H1 (cell line): ENCODE results near the gene EPHA4. TPM values are rescaled to one million over a fixed set of nuclear protein-coding genes. Genes with fewer than 3 reads are reported as not detected.

ENCODE experiments used
- CTCF ChIA-PET: fragments of 300-600 bp; sonication (Branson Sonifier 250); formaldehyde crosslinking; loops from one replicate; lab custom pipeline; 2021; ENCODE audit not compliant: partially characterized antibody; lab: Charles Lee
- POLR2A ChIA-PET: fragments of 300-600 bp; sonication (Branson Sonifier 250); formaldehyde crosslinking; loops from one replicate; lab custom pipeline; 2021; ENCODE audit warnings: inconsistent platforms; ENCODE audit not compliant: partially characterized antibody; lab: Charles Lee
- DNase-seq, 2 experiments: peaks; one replicate each; pipeline versions ENCODE4 v3.0.0 to v3.0.0-alpha.2; 2010 to 2022; ENCODE audit warnings: low spot score in 2 of 2, low read depth in 1 of 2, mixed read lengths in 1 of 2
- FAIRE-seq: peaks from 2 replicates; lab custom pipeline; 2011; peaks lifted over from hg19 to GRCh38; lab: Jason Lieb, UNC
- H2AFZ ChIP-seq: 2 replicates; pipeline ENCODE4 v1.8.1; 2012; ENCODE audit warnings: low read length, inconsistent platforms
- H2AK5ac ChIP-seq: 2 replicates; pipeline ENCODE4 v1.6.1; 2013; ENCODE audit warnings: low read depth, low read length
- H2BK120ac ChIP-seq: replicated peaks from 2 replicates; pipeline ENCODE3; 2013; ENCODE audit warnings: low read depth, low read length, inconsistent platforms
- H2BK12ac ChIP-seq: 2 replicates; pipeline ENCODE4 v1.6.1; 2013; ENCODE audit warnings: low read depth, low read length
- H2BK15ac ChIP-seq: 2 replicates; pipeline ENCODE4 v1.6.1; 2013; ENCODE audit warnings: low read length
- H2BK20ac ChIP-seq: 2 replicates; pipeline ENCODE4 v1.6.1; 2013; ENCODE audit warnings: low read length
- H2BK5ac ChIP-seq: 2 replicates; pipeline ENCODE4 v1.6.1; 2013; ENCODE audit warnings: low read depth, low read length
- H3K14ac ChIP-seq: 2 replicates; pipeline ENCODE4 v1.6.1; 2013; ENCODE audit warnings: inconsistent platforms; ENCODE audit not compliant: insufficient read length
- H3K18ac ChIP-seq: 2 replicates; pipeline ENCODE4 v1.6.1; 2013; ENCODE audit warnings: low read length; ENCODE audit errors: extremely low read depth
- H3K23ac ChIP-seq: 2 replicates; pipeline ENCODE4 v1.6.1; 2013; ENCODE audit warnings: inconsistent platforms; ENCODE audit not compliant: insufficient read length
- H3K23me2 ChIP-seq: 2 replicates; pipeline ENCODE4 v1.6.1; 2013; ENCODE audit warnings: low read depth, low read length
- H3K27ac ChIP-seq: 2 replicates; pipeline ENCODE4 v1.6.1; 2011; ENCODE audit warnings: low read depth, low read length, inconsistent platforms
- H3K27me3 ChIP-seq, 4 experiments: replicated peaks in 1 of 4; 1 replicate in 1 of 4; 2 replicates in 3 of 4; pipeline versions ENCODE4 v1.6.1 to v1.8.1; 2011 to 2013; ENCODE audit warnings: low read length in 3 of 4, mild to moderate bottlenecking in 3 of 4, inconsistent platforms in 2 of 4, mixed read lengths in 2 of 4, moderate library complexity in 1 of 4; ENCODE audit not compliant: control insufficient read depth in 3 of 4, insufficient read depth in 3 of 4; ENCODE audit errors: extremely low read depth in 1 of 4
- H3K36me3 ChIP-seq, 4 experiments: 2 replicates each; pipeline versions ENCODE4 v1.6.1 to v1.8.1; 2011 to 2013; ENCODE audit warnings: mild to moderate bottlenecking in 4 of 4, low read length in 3 of 4, moderate library complexity in 2 of 4, control low read depth in 1 of 4, inconsistent platforms in 1 of 4; ENCODE audit not compliant: insufficient read depth in 4 of 4, control insufficient read depth in 2 of 4
- H3K4ac ChIP-seq: replicated peaks from 2 replicates; pipeline ENCODE3; 2013; ENCODE audit warnings: low read length, low read depth, mixed read lengths, inconsistent platforms; ENCODE audit not compliant: insufficient read length
- H3K4me1 ChIP-seq, 4 experiments: replicated peaks in 1 of 4; 1 replicate in 1 of 4; 2 replicates in 3 of 4; pipeline versions ENCODE4 v1.6.1 to v1.8.1; 2011 to 2013; ENCODE audit warnings: low read length in 3 of 4, inconsistent platforms in 2 of 4, mixed read lengths in 1 of 4; ENCODE audit not compliant: insufficient read depth in 4 of 4, control insufficient read depth in 3 of 4
- H3K4me2 ChIP-seq, 2 experiments: 2 replicates each; pipeline versions ENCODE4 v1.6.1 to v1.8.1; 2011 to 2013; ENCODE audit warnings: low read depth in 2 of 2, low read length in 2 of 2, control low read depth in 1 of 2, inconsistent platforms in 1 of 2, mild to moderate bottlenecking in 1 of 2; ENCODE audit not compliant: insufficient read depth in 1 of 2
- H3K4me3 ChIP-seq, 4 experiments: fragments of 200-600, 300-600 bp in 1 of 4; sonication (generic), shearing (Covaris generic), sonication (Bioruptor Twin) in 1 of 4; 2 replicates each; pipeline versions ENCODE4 v1.5.1 to v1.8.1; 2011 to 2016; ENCODE audit warnings: low read length in 4 of 4, low read depth in 3 of 4, control low read depth in 2 of 4, inconsistent platforms in 2 of 4, mild to moderate bottlenecking in 2 of 4, mixed read lengths in 1 of 4, moderate library complexity in 1 of 4; ENCODE audit not compliant: insufficient read depth in 2 of 4; ENCODE audit errors: extremely low read depth in 1 of 4
- H3K56ac ChIP-seq: replicated peaks from 2 replicates; pipeline ENCODE3; 2013; ENCODE audit warnings: low read depth, mild to moderate bottlenecking, mixed read lengths, low read length, inconsistent platforms; ENCODE audit not compliant: insufficient read length
- H3K79me1 ChIP-seq: 2 replicates; pipeline ENCODE4 v1.6.1; 2013; ENCODE audit warnings: low read depth, low read length, control low read depth
- H3K79me2 ChIP-seq, 2 experiments: 2 replicates each; pipeline versions ENCODE4 v1.6.1 to v1.8.1; 2012 to 2013; ENCODE audit warnings: low read length in 2 of 2, mild to moderate bottlenecking in 2 of 2, inconsistent platforms in 1 of 2; ENCODE audit not compliant: insufficient read depth in 2 of 2, control insufficient read depth in 1 of 2
- H3K9ac ChIP-seq, 4 experiments: replicated peaks in 1 of 4; 1 replicate in 1 of 4; 2 replicates in 3 of 4; pipeline versions ENCODE4 v1.6.1 to v1.8.1; 2011 to 2013; ENCODE audit warnings: low read depth in 3 of 4, low read length in 3 of 4, control low read depth in 2 of 4, mild to moderate bottlenecking in 2 of 4, moderate library complexity in 2 of 4, inconsistent platforms in 1 of 4; ENCODE audit errors: extremely low read depth in 1 of 4
- H3K9me3 ChIP-seq, 2 experiments: 2 replicates each; pipeline versions ENCODE4 v1.6.1 to v1.8.1; 2012 to 2013; ENCODE audit warnings: mild to moderate bottlenecking in 2 of 2, moderate library complexity in 2 of 2, control low read depth in 1 of 2, inconsistent platforms in 1 of 2, low read depth in 1 of 2, low read length in 1 of 2, mixed read lengths in 1 of 2; ENCODE audit not compliant: insufficient read depth in 2 of 2
- H4K20me1 ChIP-seq, 2 experiments: replicated peaks in 1 of 2; 2 replicates each; pipeline versions ENCODE3 to v1.8.1; 2011 to 2013; ENCODE audit warnings: inconsistent platforms in 2 of 2, low read length in 2 of 2, mild to moderate bottlenecking in 1 of 2; ENCODE audit not compliant: insufficient read depth in 2 of 2, control insufficient read depth in 1 of 2
- H4K5ac ChIP-seq: 2 replicates; pipeline ENCODE4 v1.6.1; 2013; ENCODE audit warnings: low read length, low read depth, mixed read lengths, inconsistent platforms; ENCODE audit not compliant: insufficient read length
- H4K8ac ChIP-seq: 2 replicates; pipeline ENCODE4 v1.8.0; 2013; ENCODE audit warnings: mild to moderate bottlenecking, moderate library complexity, low read length, inconsistent platforms; ENCODE audit not compliant: insufficient read depth; ENCODE audit errors: extremely low read depth
- H4K91ac ChIP-seq: replicated peaks from 2 replicates; pipeline ENCODE3; 2013; ENCODE audit warnings: low read length, mixed read lengths, inconsistent platforms; ENCODE audit not compliant: insufficient read length
- CBX8 ChIP-seq: fragments of 300-800, 300-1000 bp; sonication (generic); IDR thresholded peaks from 2 replicates; pipeline ENCODE4 v1.7.1; 2016; ENCODE audit warnings: low read depth, low read length, borderline replicate concordance
- CTBP2 ChIP-seq: IDR thresholded peaks from 2 replicates; pipeline ENCODE4 v1.7.0; 2011; ENCODE audit warnings: borderline replicate concordance, mild to moderate bottlenecking, moderate library complexity, mixed read lengths, low read length; ENCODE audit not compliant: insufficient read depth, insufficient read length
- FOSL1 ChIP-seq: IDR thresholded peaks from 2 replicates; pipeline ENCODE4 v1.6.1; 2011; ENCODE audit warnings: mild to moderate bottlenecking, low read depth, low read length, moderate library complexity; ENCODE audit not compliant: insufficient read depth
- NANOG ChIP-seq: IDR thresholded peaks from 2 replicates; pipeline ENCODE4 v1.6.1; 2011; ENCODE audit warnings: low read length, low read depth, mild to moderate bottlenecking, inconsistent platforms; ENCODE audit not compliant: insufficient read depth, poor library complexity, severe bottlenecking
- NRF1 ChIP-seq: IDR thresholded peaks from 2 replicates; pipeline ENCODE4 v1.6.1; 2011; ENCODE audit warnings: mild to moderate bottlenecking, low read depth, low read length, improper control_type of control experiment
- PHF8 ChIP-seq: fragments of 200-600 bp; sonication (generic); conservative IDR thresholded peaks from 2 replicates; pipeline ENCODE4 v1.7.1; 2012; ENCODE audit warnings: low read depth, mild to moderate bottlenecking, inconsistent platforms, low read length, moderate library complexity
- POLR2AphosphoS5 ChIP-seq: IDR thresholded peaks from 2 replicates; pipeline ENCODE4 v1.6.1; 2011; ENCODE audit warnings: low read depth, low read length
- RFX5 ChIP-seq: IDR thresholded peaks from 2 replicates; pipeline ENCODE4 v1.6.1; 2011; ENCODE audit warnings: low read depth, low read length, improper control_type of control experiment, borderline replicate concordance
- RXRA ChIP-seq: IDR thresholded peaks from 2 replicates; pipeline ENCODE4 v1.6.1; 2011; ENCODE audit warnings: low read depth, mild to moderate bottlenecking, low read length, moderate library complexity; ENCODE audit not compliant: insufficient read depth
- TAF7 ChIP-seq: optimal IDR thresholded peaks from 2 replicates; pipeline ENCODE3; 2011; ENCODE audit warnings: low read depth, mild to moderate bottlenecking, inconsistent platforms, low read length, moderate library complexity, borderline replicate concordance
- WGBS, 2 experiments: shearing (Covaris generic) in 1 of 2; methylation state at CpG; one replicate each; pipeline versions ENCODE4 v1.1.6 to v1.1.7; 2013 to 2015; ENCODE audit warnings: low lambda C conversion rate in 2 of 2, mixed read lengths in 2 of 2, inconsistent platforms in 1 of 2, low coverage in 1 of 2, missing lambda C conversion rate in 1 of 2; ENCODE audit not compliant: insufficient replicate concordance in 2 of 2, insufficient coverage in 1 of 2, insufficient read length in 1 of 2; ENCODE audit errors: extremely low coverage in 1 of 2, missing lambda C conversion rate in 1 of 2; 5-methylcytosine and 5-hydroxymethylcytosine counted together
- polyA plus RNA-seq, 7 experiments: library from polyadenylated mRNA; depleted of rRNA in 3 of 7; stranded (reverse) in 5 of 7; unstranded in 2 of 7; fragments of >200 nt in 5 of 7; fragments of 200-250 nt in 2 of 7; gene quantifications; 1 replicate in 5 of 7; 2 replicates in 1 of 7; 4 replicates in 1 of 7; pipeline versions ENCODE4 v1.2.1 to v1.2.3, GENCODE V29; 2011 to 2013; ENCODE audit warnings: missing spikeins in 2 of 7, mixed read lengths in 2 of 7
- total RNA-seq: library from RNA; stranded (reverse); fragmentation: NEBNext Ultra II Directional; extraction: Animal tissue kit (Norgen Biotek cat#: 25700); gene quantifications from 2 replicates; pipeline ENCODE4 v1.2.1, GENCODE V29; 2021

EPHA4 gene
- total and polyA plus RNA-seq, 2 of the 8 experiments (the other 6 are each of a cell fraction or from before 2014, with no cell fraction given) = 4.3 to 5.7 TPM

GRCh38 chr2:221581986-221582385 lies 9.9 kb upstream of the EPHA4 start:
- Histone ChIP-seq H2BK15ac (no peak overlapping the region), H3K4me2 (no peak overlapping the region), H3K27me3 (no peaks in the 10 kb centered on the region), H4K8ac (no peak overlapping the region), H3K4me3 (no peak overlapping the region), H2AK5ac (no peak overlapping the region), H2BK20ac (no peak overlapping the region), H3K4me1 (peaks cover 0 to 4% (median 0%) of the 10 kb centered on the region in 4 experiments; a peak in 2 of 7 replicates), H3K79me2 (no peaks in the 10 kb centered on the region), H3K23me2 (no peaks in the 10 kb centered on the region), H3K56ac (no peak overlapping the region), H3K14ac (no peak overlapping the region), H3K4ac (no peak overlapping the region), H4K91ac (no peak overlapping the region), H2BK12ac (no peak overlapping the region), H4K5ac (no peak overlapping the region), H3K9me3 (no peaks in the 10 kb centered on the region), H4K20me1 (no peaks in the 10 kb centered on the region), H3K79me1 (no peaks in the 10 kb centered on the region), H3K36me3 (no peaks in the 10 kb centered on the region), H2AFZ (no peak overlapping the region), H3K23ac (no peak overlapping the region), H3K27ac (no peak overlapping the region), H3K18ac (no peak overlapping the region), H2BK5ac (no peak overlapping the region), H2BK120ac (no peak overlapping the region), H3K9ac (no peak overlapping the region)
- 90% methylated on average over 1 of the region's 1 CpG; no CpG with 5 or more reads in 1 of the 2 experiments for WGBS, 2 experiments
- FAIRE-seq (no peak), DNase-seq (no peak)
- TF ChIP-seq FOSL1 = no peak
- no peak for TF ChIP-seq CBX8
- no peak for TF ChIP-seq RFX5
- no peak for TF ChIP-seq NRF1
- no peak for TF ChIP-seq PHF8
- no peak for TF ChIP-seq POLR2AphosphoS5
- no peak for TF ChIP-seq RXRA
- TF ChIP-seq CTBP2 = no peak
- TF ChIP-seq TAF7 = no peak
- TF ChIP-seq NANOG = no peak
- CTCF ChIA-PET = interaction anchor here (1.0 kb wide), 1 partner anchor 204 kb away, joined by 3 read pairs; no protein-coding TSS in a partner anchor
- POLR2A ChIA-PET = interaction anchor here (0.7 kb wide), 1 partner anchor 700 kb away, joined by 3 read pairs; no protein-coding TSS in a partner anchor
